OCI-LY7 (cell line): Measurements from ENCODE around the gene EVX1. TPM values are rescaled to one million over a fixed set of nuclear protein-coding genes. Genes with fewer than 3 reads are reported as not detected.

Experiments used
- BruUV-seq: library from RNA; stranded (reverse); fragments of 400-500 nt; replicated peaks from 2 replicates; lab custom pipeline; 2021; lab: Mats Ljungman, UMichigan
- CTCF ChIA-PET: fragments of 300-600 bp; sonication (Branson Sonifier 250); formaldehyde crosslinking; loops from one replicate; lab custom pipeline; 2022; ENCODE audit warnings: antibody characterized with exemption; ENCODE audit not compliant: unreplicated experiment; lab: Charles Lee
- POLR2A ChIA-PET: fragments of 300-600 bp; sonication (Branson Sonifier 250); formaldehyde crosslinking; loops from one replicate; lab custom pipeline; 2022; ENCODE audit warnings: antibody characterized with exemption; lab: Charles Lee
- DNase-seq: peaks from one replicate; pipeline ENCODE4 v3.0.0-alpha.2; 2015; ENCODE audit warnings: low spot score
- H2AFZ ChIP-seq: fragments of 200-600 bp; sonication (generic), shearing (Covaris generic); 2 replicates; pipeline ENCODE4 v1.6.1; 2014; ENCODE audit warnings: mild to moderate bottlenecking, antibody characterized with exemption, low read length, moderate library complexity
- H3K27ac ChIP-seq: fragments of 200-600 bp; sonication (generic); 2 replicates; pipeline ENCODE4 v1.5.1; 2014; ENCODE audit warnings: mixed run types, low read depth, mild to moderate bottlenecking, moderate library complexity, low read length, inconsistent platforms; ENCODE audit not compliant: poor library complexity, severe bottlenecking
- H3K36me3 ChIP-seq: fragments of 200-600 bp; sonication (generic); 2 replicates; pipeline ENCODE4 v1.6.1; 2014; ENCODE audit warnings: mild to moderate bottlenecking, antibody characterized with exemption, low read length, moderate library complexity, mixed read lengths; ENCODE audit not compliant: insufficient read depth
- H3K4me1 ChIP-seq: fragments of 200-600 bp; sonication (generic); 2 replicates; pipeline ENCODE4 v1.5.1; 2014; ENCODE audit warnings: mild to moderate bottlenecking, low read length; ENCODE audit not compliant: insufficient read depth, poor library complexity, severe bottlenecking
- H3K4me2 ChIP-seq: fragments of 200-600 bp; sonication (generic); 2 replicates; pipeline ENCODE4 v1.6.1; 2014; ENCODE audit warnings: mild to moderate bottlenecking, low read length
- H3K4me3 ChIP-seq: fragments of 200-600 bp; sonication (generic); 2 replicates; pipeline ENCODE4 v1.5.1; 2014; ENCODE audit warnings: mild to moderate bottlenecking, low read depth, low read length; ENCODE audit not compliant: poor library complexity, severe bottlenecking
- H3K79me2 ChIP-seq: fragments of 200-600 bp; sonication (generic); 2 replicates; pipeline ENCODE4 v1.6.1; 2016; ENCODE audit warnings: low read depth, mild to moderate bottlenecking, low read length, moderate library complexity, mixed read lengths; ENCODE audit not compliant: insufficient read depth
- H3K9me2 ChIP-seq: fragments of 200-600 bp; sonication (generic); 2 replicates; pipeline ENCODE4 v1.6.1; 2016; ENCODE audit warnings: mild to moderate bottlenecking, low read length, mixed read lengths; ENCODE audit not compliant: insufficient read depth
- H3K9me3 ChIP-seq: fragments of 200-600 bp; sonication (generic); 2 replicates; pipeline ENCODE4 v1.6.1; 2014; ENCODE audit warnings: mild to moderate bottlenecking, mixed run types, low read length, mixed read lengths
- H4K20me1 ChIP-seq: fragments of 200-600 bp; sonication (generic); 2 replicates; pipeline ENCODE4 v1.6.1; 2014; ENCODE audit warnings: mild to moderate bottlenecking, antibody characterized with exemption, low read length, moderate library complexity, mixed read lengths; ENCODE audit not compliant: insufficient read depth
- CTCF ChIP-seq: fragments of 200-600 bp; sonication (generic); conservative IDR thresholded peaks from 2 replicates; pipeline ENCODE4 v1.5.1; 2014; ENCODE audit warnings: mild to moderate bottlenecking, antibody characterized with exemption, low read length, moderate library complexity, mixed read lengths
- EZH2phosphoT487 ChIP-seq: fragments of 200-600 bp; sonication (generic); IDR thresholded peaks from 2 replicates; pipeline ENCODE4 v1.6.1; 2018; ENCODE audit warnings: low read depth, borderline replicate concordance, mild to moderate bottlenecking, mixed run types, antibody characterized with exemption, low read length, moderate library complexity, mixed read lengths
- intact Hi-C: fragments of 100-400 bp; cut with micrococcal nuclease; formaldehyde crosslinking; loops from one replicate; pipeline ENCODE4 v1.10.0; 2022; ENCODE audit not compliant: unreplicated experiment
- total RNA-seq, 2 experiments: library from RNA; depleted of rRNA in 1 of 2; stranded (reverse); fragments of >200 nt in 1 of 2; shearing (Covaris generic) in 1 of 2; gene quantifications; 2 replicates each; pipeline ENCODE4 v1.2.3, GENCODE V29; 2014 to 2022

Gene EVX1
- total RNA-seq, 2 experiments from 2014 or later = not detected

GRCh38 chr7:27241189-27242056 lies 1.2 kb upstream of the EVX1 start:
- H3K27ac ChIP-seq = no peak overlapping the region
- H3K36me3 ChIP-seq = no peaks in the 10 kb centered on the region
- CTCF ChIA-PET = interaction anchor here (0.7 kb wide), 1 partner anchor 1222 kb away, joined by 3 read pairs; no protein-coding TSS in a partner anchor
- H3K9me2 ChIP-seq = no peaks in the 10 kb centered on the region
- no peak overlapping the region for H2AFZ ChIP-seq
- no peaks in the 10 kb centered on the region for H4K20me1 ChIP-seq
- intact Hi-C loops = no loop called here
- POLR2A ChIA-PET = no interaction called here
- BruUV-seq = no TSS peak
- H3K79me2 ChIP-seq = no peaks in the 10 kb centered on the region
- DNase-seq = no peak
- no peak overlapping the region for H3K4me3 ChIP-seq
- H3K4me1 ChIP-seq = no peaks in the 10 kb centered on the region
- no peak overlapping the region for H3K4me2 ChIP-seq
- TF ChIP-seq CTCF = no peak
- no peak for TF ChIP-seq EZH2phosphoT487
- H3K9me3 ChIP-seq = no peaks in the 10 kb centered on the region

- no peak overlapping the region for H3K27ac ChIP-seq
Observed at GRCh38 chr7:27242154-27242553, 448 bp upstream of the EVX1 start.

More at GRCh38 chr7:27242154-27242553, 448 bp upstream of the EVX1 start:
- no peak overlapping the region for H3K4me2 ChIP-seq
- intact Hi-C loops = no loop called here
- H3K4me3 ChIP-seq = no peak overlapping the region
- H3K79me2 ChIP-seq = no peaks in the 10 kb centered on the region
- H2AFZ ChIP-seq = no peak overlapping the region
- TF ChIP-seq EZH2phosphoT487 = no peak
- TF ChIP-seq CTCF = no peak
- no peaks in the 10 kb centered on the region for H3K36me3 ChIP-seq
- no TSS peak for BruUV-seq
- CTCF ChIA-PET = no interaction called here
- no peaks in the 10 kb centered on the region for H3K9me3 ChIP-seq
- no peaks in the 10 kb centered on the region for H4K20me1 ChIP-seq
- no peaks in the 10 kb centered on the region for H3K9me2 ChIP-seq
- no peak for DNase-seq
- POLR2A ChIA-PET = no interaction called here
- no peaks in the 10 kb centered on the region for H3K4me1 ChIP-seq
